Fibroblast of lung (primary cell): ENCODE measurements around the gene ASIC3. TPM values are rescaled to one million over a fixed set of nuclear protein-coding genes. Genes with fewer than 3 reads are reported as not detected.
A peak's percentile ranks its signal among the peaks of the same experiment; 100 is the strongest.

Experiments used
- DNase-seq, 2 donors: peaks; one replicate each; pipeline versions ENCODE4 v3.0.0 to v3.0.0-alpha.2; 2010; ENCODE audit warnings: low read depth in 2 of 2
- H2AFZ ChIP-seq: 2 replicates; pipeline ENCODE4 v1.5.1; 2012; ENCODE audit warnings: low read length, control low read depth, inconsistent platforms
- H3K27ac ChIP-seq: 2 replicates; pipeline ENCODE4 v1.5.1; 2011; ENCODE audit warnings: low read length, control low read depth; ENCODE audit not compliant: insufficient read depth
- H3K27me3 ChIP-seq: 2 replicates; pipeline ENCODE4 v1.5.1; 2011; ENCODE audit warnings: mild to moderate bottlenecking, low read length; ENCODE audit not compliant: control insufficient read depth, insufficient read depth
- H3K36me3 ChIP-seq: 2 replicates; pipeline ENCODE4 v1.5.1; 2011; ENCODE audit warnings: low read length; ENCODE audit not compliant: control insufficient read depth, insufficient read depth
- H3K4me1 ChIP-seq: 2 replicates; pipeline ENCODE4 v1.5.1; 2011; ENCODE audit warnings: low read length; ENCODE audit not compliant: control insufficient read depth, insufficient read depth; ENCODE audit errors: extremely low read depth
- H3K4me2 ChIP-seq: 2 replicates; pipeline ENCODE4 v1.5.1; 2011; ENCODE audit warnings: low read length, control low read depth; ENCODE audit not compliant: insufficient read depth; ENCODE audit errors: extremely low read depth
- H3K4me3 ChIP-seq, 4 experiments: fragments of 200-600 bp in 1 of 4; sonication (generic) in 1 of 4; replicated peaks in 1 of 4; 2 replicates each; pipeline ENCODE4 v1.5.1; 2011 to 2016; ENCODE audit warnings: low read length in 4 of 4, low read depth in 3 of 4, mild to moderate bottlenecking in 3 of 4, control low read depth in 2 of 4, inconsistent platforms in 1 of 4, mixed read lengths in 1 of 4; ENCODE audit not compliant: insufficient read depth in 1 of 4; ENCODE audit errors: control extremely low read depth in 1 of 4
- H3K79me2 ChIP-seq: 2 replicates; pipeline ENCODE4 v1.5.1; 2012; ENCODE audit warnings: mild to moderate bottlenecking, low read length, inconsistent platforms; ENCODE audit not compliant: control insufficient read depth, insufficient read depth
- H3K9ac ChIP-seq: 2 replicates; pipeline ENCODE4 v1.5.1; 2011; ENCODE audit warnings: mild to moderate bottlenecking, low read length, control low read depth; ENCODE audit not compliant: insufficient read depth
- H3K9me3 ChIP-seq: 2 replicates; pipeline ENCODE4 v1.5.1; 2012; ENCODE audit warnings: low read depth, low read length; ENCODE audit not compliant: control insufficient read depth, insufficient read depth
- H4K20me1 ChIP-seq: 2 replicates; pipeline ENCODE4 v1.5.1; 2011; ENCODE audit warnings: low read length; ENCODE audit not compliant: control insufficient read depth, insufficient read depth; ENCODE audit errors: extremely low read depth
- EZH2 ChIP-seq: IDR thresholded peaks from 2 replicates; pipeline ENCODE4 v1.5.1; 2012; ENCODE audit warnings: low read length, control low read depth, mild to moderate bottlenecking; ENCODE audit errors: missing control alignments
- polyA plus RNA-seq, 2 donors: library from polyadenylated mRNA; depleted of rRNA in 1 of 2; stranded (reverse) in 1 of 2; unstranded in 1 of 2; fragments of >200 nt; gene quantifications; 2 replicates each; pipeline ENCODE4 v1.2.1, GENCODE V29; 2011 to 2012; ENCODE audit warnings: missing spikeins in 1 of 2
- total RNA-seq: library from RNA; depleted of rRNA; stranded (reverse); fragments of >200 nt; gene quantifications from 2 replicates; pipeline ENCODE4 v1.2.1, GENCODE V29; 2014
- TF ChIP-seq, protein P1 (sequence below), 2 donors: IDR thresholded peaks in 1 of 2; conservative IDR thresholded peaks in 1 of 2; 1 replicate in 1 of 2; 2 replicates in 1 of 2; pipeline ENCODE4 v1.5.1; 2011 to 2012; ENCODE audit warnings: low read length in 2 of 2, control low read depth in 1 of 2, inconsistent platforms in 1 of 2, low read depth in 1 of 2, mild to moderate bottlenecking in 1 of 2

ASIC3 gene
- total and polyA plus RNA-seq, 2 donors (not counting 1 experiment from before 2014, with no cell fraction given) = 0.07 to 0.17 TPM

DNA sequence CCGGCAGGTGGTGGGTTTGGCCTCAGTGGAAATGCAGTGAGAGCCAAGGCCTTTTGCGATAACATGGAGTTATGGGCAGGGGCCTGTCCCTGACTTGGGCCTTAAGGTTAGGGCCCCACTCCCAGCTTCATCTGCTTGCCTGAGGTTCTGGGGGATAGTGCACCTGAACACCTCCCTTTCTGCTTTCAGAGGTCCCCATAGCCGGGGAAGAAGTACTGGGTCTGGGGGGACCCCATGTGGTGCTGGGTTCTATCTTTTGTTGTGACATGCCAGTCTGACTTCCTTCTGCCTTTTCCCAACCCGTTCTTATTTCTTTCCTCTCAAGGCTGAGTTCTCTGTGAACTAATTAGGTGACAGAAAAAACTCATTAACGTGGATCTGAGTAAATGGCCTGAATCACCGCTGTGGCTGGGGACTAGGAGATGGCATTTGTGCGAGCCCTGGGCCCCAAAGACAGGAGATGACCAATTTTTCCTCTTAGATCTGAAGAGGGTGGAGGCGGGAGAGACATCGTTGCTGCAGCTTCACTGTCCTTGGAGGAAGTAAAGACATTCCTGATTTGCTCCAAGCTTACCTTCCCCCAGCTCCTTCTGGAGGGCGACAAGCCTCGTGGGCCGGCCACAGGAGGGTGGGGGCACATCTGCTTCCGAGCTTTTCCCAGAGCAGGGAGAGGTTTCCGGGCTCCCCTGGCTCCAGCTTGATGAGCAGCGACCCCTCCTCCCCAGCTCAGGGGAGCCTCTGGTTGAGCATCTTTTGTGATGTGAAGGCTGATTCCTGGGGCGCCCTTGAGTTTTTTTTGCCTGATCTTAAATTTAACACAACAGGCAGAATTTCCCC, 39.9 kb downstream of the ASIC3 start:
- Histone ChIP-seq H3K27me3 (no peaks in the 10 kb centered on the region), H3K79me2 (peaks cover 63% of the 10 kb centered on the region), H3K9ac (peak overlapping the region; percentile 83), H3K27ac (peak overlapping the region; percentile 88), H2AFZ (no peak overlapping the region), H3K9me3 (no peaks in the 10 kb centered on the region), H3K4me1 (peaks cover 21% of the 10 kb centered on the region), H3K4me2 (peak overlapping the region; percentile 96), H3K4me3 (peak overlapping the region; percentile 61 to 96 (median 81)), H3K36me3 (no peaks in the 10 kb centered on the region), H4K20me1 (no peaks in the 10 kb centered on the region)
- TF ChIP-seq, protein P1, sequence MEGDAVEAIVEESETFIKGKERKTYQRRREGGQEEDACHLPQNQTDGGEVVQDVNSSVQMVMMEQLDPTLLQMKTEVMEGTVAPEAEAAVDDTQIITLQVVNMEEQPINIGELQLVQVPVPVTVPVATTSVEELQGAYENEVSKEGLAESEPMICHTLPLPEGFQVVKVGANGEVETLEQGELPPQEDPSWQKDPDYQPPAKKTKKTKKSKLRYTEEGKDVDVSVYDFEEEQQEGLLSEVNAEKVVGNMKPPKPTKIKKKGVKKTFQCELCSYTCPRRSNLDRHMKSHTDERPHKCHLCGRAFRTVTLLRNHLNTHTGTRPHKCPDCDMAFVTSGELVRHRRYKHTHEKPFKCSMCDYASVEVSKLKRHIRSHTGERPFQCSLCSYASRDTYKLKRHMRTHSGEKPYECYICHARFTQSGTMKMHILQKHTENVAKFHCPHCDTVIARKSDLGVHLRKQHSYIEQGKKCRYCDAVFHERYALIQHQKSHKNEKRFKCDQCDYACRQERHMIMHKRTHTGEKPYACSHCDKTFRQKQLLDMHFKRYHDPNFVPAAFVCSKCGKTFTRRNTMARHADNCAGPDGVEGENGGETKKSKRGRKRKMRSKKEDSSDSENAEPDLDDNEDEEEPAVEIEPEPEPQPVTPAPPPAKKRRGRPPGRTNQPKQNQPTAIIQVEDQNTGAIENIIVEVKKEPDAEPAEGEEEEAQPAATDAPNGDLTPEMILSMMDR (conservative IDR thresholded peaks at IDR 0.05 in 1 of 2, IDR thresholded peaks at IDR 0.05 in 1 of 2; ENCODE audit: low read depth in 1 of 2, low read length in 2 of 2) = no peak
- TF ChIP-seq EZH2 = no peak
- peak; percentile 17 to 42 for DNase-seq

DNA sequence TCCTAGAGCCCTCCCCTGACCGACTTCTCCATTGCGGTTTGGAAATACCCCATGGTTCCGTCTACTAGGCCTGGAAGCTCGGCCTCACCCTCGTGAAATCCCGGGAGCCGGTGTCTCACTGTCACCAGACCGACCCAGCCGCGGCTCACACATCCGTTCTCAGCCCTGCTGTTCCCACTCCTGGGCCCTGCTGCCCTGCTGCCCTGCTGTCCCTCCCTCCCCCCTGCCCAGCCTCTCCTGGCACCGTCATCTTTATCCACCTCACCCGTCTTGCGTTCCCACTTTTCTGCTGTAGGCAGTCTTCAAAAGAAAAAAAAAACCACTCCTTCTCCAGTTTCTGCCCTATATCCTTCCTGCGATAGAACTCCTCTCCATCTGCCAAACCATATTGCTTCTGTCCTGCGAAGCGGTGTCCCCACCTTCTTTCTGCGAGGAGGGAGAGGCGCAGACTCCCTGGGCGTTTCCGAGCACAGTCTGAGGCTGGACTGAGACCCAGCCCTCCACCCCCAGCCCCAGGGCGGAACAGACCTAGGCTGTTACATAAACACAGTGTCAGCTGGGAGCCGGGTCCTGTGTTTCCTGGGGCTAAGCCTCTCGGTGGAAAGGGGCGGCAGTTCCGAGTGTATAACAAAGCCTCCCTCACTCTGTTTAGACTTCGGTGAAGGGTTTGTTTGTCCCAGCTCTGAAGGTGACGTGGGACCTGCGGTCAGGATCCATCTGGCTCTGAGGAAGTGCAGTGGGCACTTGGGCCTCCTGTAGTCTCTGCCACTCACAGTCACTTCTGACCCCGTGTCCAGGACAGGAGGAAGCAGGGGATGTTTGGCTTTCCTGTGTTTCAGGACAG, 40.7 kb downstream of the ASIC3 start:
- H3K4me2 ChIP-seq = peak overlapping the region; percentile 96
- DNase-seq = peak; percentile 63 to 70
- H3K27me3 ChIP-seq = no peaks in the 10 kb centered on the region
- peak overlapping the region; percentile 3 for H2AFZ ChIP-seq
- H3K4me1 ChIP-seq = peaks cover 21% of the 10 kb centered on the region
- no peak for TF ChIP-seq EZH2
- TF ChIP-seq, protein P1 (conservative IDR thresholded peaks at IDR 0.05 in 1 of 2, IDR thresholded peaks at IDR 0.05 in 1 of 2; ENCODE audit: low read depth in 1 of 2, low read length in 2 of 2) = no peak
- no peaks in the 10 kb centered on the region for H3K36me3 ChIP-seq
- H3K9ac ChIP-seq = peak overlapping the region; percentile 58
- H3K27ac ChIP-seq = peak overlapping the region; percentile 88
- no peaks in the 10 kb centered on the region for H4K20me1 ChIP-seq
- H3K4me3 ChIP-seq = peak overlapping the region; percentile 61 to 96 (median 81)
- H3K9me3 ChIP-seq = no peaks in the 10 kb centered on the region
- H3K79me2 ChIP-seq = peaks cover 71% of the 10 kb centered on the region
